ENCODE measurements around the gene RASSF5.

RASSF5 gene

GRCh38 chr1:206508956-206509355 lies 1.6 kb downstream of the RASSF5 start:
- Histone ChIP-seq H3K27me3 (ENCODE audit: control insufficient read depth, insufficient read depth, low read length) (no peaks in the 10 kb centered on the region), H3K4me1 (no peaks in the 10 kb centered on the region), H3K9me3 (ENCODE audit: control insufficient read depth, low read length) (no peaks in the 10 kb centered on the region), H3K9ac (no peak overlapping the region), H2AFZ (no peak overlapping the region), H3K4me2 (ENCODE audit: low read length) (no peak overlapping the region), H3K4me3 (ENCODE audit: low read depth, low read length) (no peak overlapping the region), H3K27ac (no peak overlapping the region), H3K79me2 (no peaks in the 10 kb centered on the region), H3K36me3 (ENCODE audit: control insufficient read depth, insufficient read depth, low read length) (no peaks in the 10 kb centered on the region)
- TF ChIP-seq CTCF (IDR thresholded peaks at IDR 0.05) = no peak

GRCh38 chr1:206509612-206510257 lies 2.4 kb downstream of the RASSF5 start:
- Histone ChIP-seq H3K4me2 (ENCODE audit: low read length) (no peak overlapping the region), H3K4me1 (no peaks in the 10 kb centered on the region), H3K27ac (no peak overlapping the region)

GRCh38 chr1:206510371-206510770 lies 3.0 kb downstream of the RASSF5 start:
- no peak overlapping the region for H3K9ac ChIP-seq
- H3K4me1 ChIP-seq = no peaks in the 10 kb centered on the region

More at GRCh38 chr1:206509612-206510257, 2.4 kb downstream of the RASSF5 start:
- Histone ChIP-seq H2AFZ (no peak overlapping the region), H3K4me3 (ENCODE audit: low read depth, low read length) (no peak overlapping the region), H3K9ac (no peak overlapping the region), H3K36me3 (ENCODE audit: control insufficient read depth, insufficient read depth, low read length) (no peaks in the 10 kb centered on the region), H3K79me2 (no peaks in the 10 kb centered on the region), H3K9me3 (ENCODE audit: control insufficient read depth, low read length) (no peaks in the 10 kb centered on the region), H3K27me3 (ENCODE audit: control insufficient read depth, insufficient read depth, low read length) (no peaks in the 10 kb centered on the region)
- TF ChIP-seq CTCF (IDR thresholded peaks at IDR 0.05) = no peak

GRCh38 chr1:206511362-206512057 lies 4.2 kb downstream of the RASSF5 start:
- Histone ChIP-seq H3K4me2 (ENCODE audit: low read length) (no peak overlapping the region), H3K27me3 (ENCODE audit: control insufficient read depth, insufficient read depth, low read length) (no peaks in the 10 kb centered on the region), H3K27ac (no peak overlapping the region), H3K9ac (no peak overlapping the region), H2AFZ (no peak overlapping the region), H3K4me3 (ENCODE audit: low read depth, low read length) (no peak overlapping the region), H3K4me1 (no peaks in the 10 kb centered on the region), H3K79me2 (no peaks in the 10 kb centered on the region), H3K36me3 (ENCODE audit: control insufficient read depth, insufficient read depth, low read length) (no peaks in the 10 kb centered on the region), H3K9me3 (ENCODE audit: control insufficient read depth, low read length) (no peaks in the 10 kb centered on the region)
- no peak for TF ChIP-seq CTCF (IDR thresholded peaks at IDR 0.05)

More at GRCh38 chr1:206510371-206510770, 3.0 kb downstream of the RASSF5 start:
- Histone ChIP-seq H3K27me3 (ENCODE audit: control insufficient read depth, insufficient read depth, low read length) (no peaks in the 10 kb centered on the region), H3K79me2 (no peaks in the 10 kb centered on the region), H3K9me3 (ENCODE audit: control insufficient read depth, low read length) (no peaks in the 10 kb centered on the region), H3K4me3 (ENCODE audit: low read depth, low read length) (no peak overlapping the region), H2AFZ (no peak overlapping the region), H3K36me3 (ENCODE audit: control insufficient read depth, insufficient read depth, low read length) (no peaks in the 10 kb centered on the region), H3K27ac (no peak overlapping the region), H3K4me2 (ENCODE audit: low read length) (no peak overlapping the region)
- TF ChIP-seq CTCF (IDR thresholded peaks at IDR 0.05) = no peak
